Gastroesophageal sphincter (tissue), 4 donors: Measurements from ENCODE around the gene WNK2. TPM values are rescaled to one million over a fixed set of nuclear protein-coding genes. Genes with fewer than 3 reads are reported as not detected.
"Not testable (repeated sequence)": the region's sequence is repeated elsewhere in the genome, so short reads cannot be mapped to it uniquely, and the experiment has no call there.

Experiments used
- ATAC-seq: fragments of 150-250 bp; one replicate; pipeline ENCODE4 v1.9.1; 2016; ENCODE audit warnings: mild to moderate bottlenecking, moderate library complexity
- H3K27ac ChIP-seq, 4 donors: fragments of 200-600 bp; sonication (generic) in 3 of 4; 1 replicate in 3 of 4; 2 replicates in 1 of 4; pipeline ENCODE4 v1.5.1; 2016 to 2019
- H3K27me3 ChIP-seq: fragments of 200-600 bp; sonication (generic); one replicate; pipeline ENCODE4 v1.5.1; 2019
- H3K36me3 ChIP-seq, 2 donors: fragments of 200-600 bp; sonication (generic); one replicate each; pipeline ENCODE4 v1.5.1; 2019; ENCODE audit warnings: control low read depth in 1 of 2
- H3K4me1 ChIP-seq, 3 donors: fragments of 200-600 bp; sonication (generic); 1 replicate in 2 of 3; 2 replicates in 1 of 3; pipeline ENCODE4 v1.5.1; 2016 to 2019; ENCODE audit warnings: control low read depth in 2 of 3
- H3K4me3 ChIP-seq, 2 donors: fragments of 200-600 bp; sonication (generic); one replicate each; pipeline ENCODE4 v1.5.1; 2019; ENCODE audit warnings: mild to moderate bottlenecking in 1 of 2, moderate library complexity in 1 of 2
- H3K9me3 ChIP-seq, 3 donors: fragments of 200-600 bp; sonication (generic); one replicate each; pipeline ENCODE4 v1.5.1; 2017 to 2019; ENCODE audit warnings: control low read depth in 2 of 3
- EP300 ChIP-seq: sonication (generic); formaldehyde crosslinking; IDR thresholded peaks from one replicate; pipeline ENCODE4 v1.6.1; 2017; ENCODE audit warnings: antibody characterized with exemption, mild to moderate bottlenecking
- POLR2A ChIP-seq, 2 donors: fragments of 450-650 bp; IDR thresholded peaks; one replicate each; pipeline ENCODE4 v1.6.1; 2017; ENCODE audit warnings: antibody characterized with exemption in 2 of 2, mild to moderate bottlenecking in 2 of 2, moderate library complexity in 1 of 2
- POLR2AphosphoS5 ChIP-seq: sonication (generic); formaldehyde crosslinking; IDR thresholded peaks from one replicate; pipeline ENCODE4 v1.6.1; 2017; ENCODE audit warnings: antibody characterized with exemption
- WGBS, 2 donors: methylation state at CpG; one replicate each; pipeline ENCODE4 v1.1.5; 2018; ENCODE audit warnings: low coverage in 1 of 2; 5-methylcytosine and 5-hydroxymethylcytosine counted together
- total RNA-seq, 4 donors: library from RNA; depleted of rRNA; stranded (reverse); fragments of >200 nt; gene quantifications; one replicate each; pipeline ENCODE4 v1.1.0, GENCODE V29; 2016
- TF ChIP-seq, protein P1 (sequence below), 4 experiments: fragments of 200-600 bp in 2 of 4; fragments of 450-650 bp in 2 of 4; sonication (generic) in 1 of 4; IDR thresholded peaks; one replicate each; pipeline ENCODE4 v1.5.1; 2017 to 2019; ENCODE audit warnings: antibody characterized with exemption in 4 of 4, mild to moderate bottlenecking in 2 of 4, moderate library complexity in 2 of 4

The WNK2 gene
- total RNA-seq, 4 donors from 2014 or later, result 26.8 to 104 (median 48.6) TPM

GRCh38 chr9:93365427-93366118 lies 181.6 kb downstream of the WNK2 start:
- ATAC-seq, result no peak
- no peak overlapping the region for H3K4me3 ChIP-seq
- WGBS, 2 donors, result 82 to 83% methylated on average over 3 to 10 of the region's 12 CpGs
- no peaks in the 10 kb centered on the region for H3K27me3 ChIP-seq
- H3K36me3 ChIP-seq, result no peaks in the 10 kb centered on the region
- H3K27ac ChIP-seq, result no peak overlapping the region
- TF ChIP-seq, protein P1, sequence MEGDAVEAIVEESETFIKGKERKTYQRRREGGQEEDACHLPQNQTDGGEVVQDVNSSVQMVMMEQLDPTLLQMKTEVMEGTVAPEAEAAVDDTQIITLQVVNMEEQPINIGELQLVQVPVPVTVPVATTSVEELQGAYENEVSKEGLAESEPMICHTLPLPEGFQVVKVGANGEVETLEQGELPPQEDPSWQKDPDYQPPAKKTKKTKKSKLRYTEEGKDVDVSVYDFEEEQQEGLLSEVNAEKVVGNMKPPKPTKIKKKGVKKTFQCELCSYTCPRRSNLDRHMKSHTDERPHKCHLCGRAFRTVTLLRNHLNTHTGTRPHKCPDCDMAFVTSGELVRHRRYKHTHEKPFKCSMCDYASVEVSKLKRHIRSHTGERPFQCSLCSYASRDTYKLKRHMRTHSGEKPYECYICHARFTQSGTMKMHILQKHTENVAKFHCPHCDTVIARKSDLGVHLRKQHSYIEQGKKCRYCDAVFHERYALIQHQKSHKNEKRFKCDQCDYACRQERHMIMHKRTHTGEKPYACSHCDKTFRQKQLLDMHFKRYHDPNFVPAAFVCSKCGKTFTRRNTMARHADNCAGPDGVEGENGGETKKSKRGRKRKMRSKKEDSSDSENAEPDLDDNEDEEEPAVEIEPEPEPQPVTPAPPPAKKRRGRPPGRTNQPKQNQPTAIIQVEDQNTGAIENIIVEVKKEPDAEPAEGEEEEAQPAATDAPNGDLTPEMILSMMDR (IDR thresholded peaks at IDR 0.05), result no peak
- TF ChIP-seq POLR2A (IDR thresholded peaks at IDR 0.05) (no peak), EP300 (no peak), POLR2AphosphoS5 (no peak)
- peaks cover 0 to 14% (median 0%) of the 10 kb centered on the region in 3 donors for H3K9me3 ChIP-seq
- H3K4me1 ChIP-seq, result no peaks in the 10 kb centered on the region

GRCh38 chr9:93366119-93366447 lies 182.1 kb downstream of the WNK2 start:
- no peak for ATAC-seq
- H3K9me3 ChIP-seq, result peaks cover 0 to 14% (median 0%) of the 10 kb centered on the region in 3 donors
- WGBS, 2 donors, result 68% methylated on average over 5 of the region's 12 CpGs; no CpG with 5 or more reads in 1 of the 2 donors
- no peaks in the 10 kb centered on the region for H3K27me3 ChIP-seq
- no peak for TF ChIP-seq POLR2A (IDR thresholded peaks at IDR 0.05)
- TF ChIP-seq, protein P1 (IDR thresholded peaks at IDR 0.05), result no peak
- TF ChIP-seq POLR2AphosphoS5, result no peak
- no peak for TF ChIP-seq EP300
- no peaks in the 10 kb centered on the region for H3K36me3 ChIP-seq
- H3K4me3 ChIP-seq, result no peak overlapping the region
- H3K27ac ChIP-seq, result no peak overlapping the region
- no peaks in the 10 kb centered on the region for H3K4me1 ChIP-seq

DNA sequence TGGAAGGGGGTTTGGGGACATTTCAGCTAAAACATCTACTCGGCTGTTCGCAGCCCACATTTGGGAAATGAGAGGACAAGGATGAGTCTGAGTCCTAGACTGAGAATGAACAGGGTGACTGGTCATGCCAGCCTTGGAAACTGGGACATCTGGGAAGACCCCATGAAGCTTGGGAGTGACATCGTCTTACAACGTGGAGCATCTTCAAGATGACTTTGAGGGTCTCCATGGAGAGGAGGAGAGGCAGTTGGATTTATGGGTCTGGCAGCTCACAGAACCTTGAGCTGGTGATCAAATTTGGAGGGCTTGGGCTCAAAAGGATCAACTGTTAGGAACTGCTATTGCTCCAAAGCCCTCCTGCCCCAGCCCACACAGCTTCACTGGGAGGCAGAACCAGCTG lies 182.5 kb downstream of the WNK2 start:
- not testable (repeated sequence) for ATAC-seq, H3K4me1 ChIP-seq, H3K4me3 ChIP-seq, H3K27ac ChIP-seq, H3K27me3 ChIP-seq, H3K36me3 ChIP-seq
- peaks cover 0 to 14% (median 0%) of the 10 kb centered on the region in 3 donors for H3K9me3 ChIP-seq
- 100% methylated on average over 2 of the region's 4 CpGs for WGBS, 2 donors

- no peak for ATAC-seq
- WGBS, 2 donors, result 100% methylated on average over 1 of the region's 1 CpG; no CpG with 5 or more reads in 1 of the 2 donors
- TF ChIP-seq, protein P1 (IDR thresholded peaks at IDR 0.05), result no peak
- TF ChIP-seq POLR2A (IDR thresholded peaks at IDR 0.05), result no peak
- TF ChIP-seq EP300, result no peak
- no peak for TF ChIP-seq POLR2AphosphoS5
These were observed 184.5 kb downstream of the WNK2 start for GRCh38 chr9:93368437-93368836.

GRCh38 chr9:93369686-93370085 lies 185.7 kb downstream of the WNK2 start:
- no peaks in the 10 kb centered on the region for H3K27me3 ChIP-seq
- ATAC-seq, result no peak
- no peaks in the 10 kb centered on the region for H3K4me1 ChIP-seq
- 89 to 94% methylated on average over 1 of the region's 1 CpG for WGBS, 2 donors
- no peak overlapping the region for H3K27ac ChIP-seq
- no peak overlapping the region for H3K4me3 ChIP-seq
- TF ChIP-seq POLR2AphosphoS5, result no peak
- TF ChIP-seq, protein P1 (IDR thresholded peaks at IDR 0.05), result no peak
- no peak for TF ChIP-seq POLR2A (IDR thresholded peaks at IDR 0.05)
- TF ChIP-seq EP300, result no peak
- no peaks in the 10 kb centered on the region for H3K9me3 ChIP-seq
- no peaks in the 10 kb centered on the region for H3K36me3 ChIP-seq

More at GRCh38 chr9:93368437-93368836, 184.5 kb downstream of the WNK2 start:
- Histone ChIP-seq H3K36me3 (no peaks in the 10 kb centered on the region), H3K9me3 (no peaks in the 10 kb centered on the region), H3K4me3 (no peak overlapping the region), H3K4me1 (no peaks in the 10 kb centered on the region), H3K27me3 (no peaks in the 10 kb centered on the region), H3K27ac (no peak overlapping the region)

Other genes starting within 250 kb of the WNK2 start
- 1 to 10 TPM; 1.7 to 4.2 (median 3.3) TPM for gene FGD3, start 236.6 kb upstream of the WNK2 start, total RNA-seq
- gene SUSD3, start 125.4 kb upstream of the WNK2 start, total RNA-seq, result 1 to 10 TPM in 3 of 4 donors, not detected in 1; 1.5 to 4.7 (median 2.1) TPM
- gene CARD19, start 87.9 kb upstream of the WNK2 start, total RNA-seq, result 10 to 100 TPM; 78.5 to 82.2 (median 80.1) TPM
- gene NINJ1, start 49.9 kb upstream of the WNK2 start, total RNA-seq, result 10 to 100 TPM; 58.8 to 81.6 (median 75.2) TPM